ENCODE results near the gene MTMR10.

Gene MTMR10

GRCh38 chr15:30991255-30992235 lies at the start of gene MTMR10:
TSS of gene MTMR10 (minus strand) at chr15:30991628. CDS start at chr15:30991506, 122 bp downstream.
- peak; percentile 84 for DNase-seq (ENCODE audit: low spot score)

GRCh38 chr15:31040611-31041010 lies 49.2 kb upstream of the MTMR10 start:
- DNase-seq (ENCODE audit: low spot score) = no peak

GRCh38 chr15:31039961-31040360 lies 48.5 kb upstream of the MTMR10 start:
- DNase-seq (ENCODE audit: low spot score) = no peak

- no peak for DNase-seq (ENCODE audit: low spot score)
Measured at GRCh38 chr15:31037731-31038477, 46.5 kb upstream of the MTMR10 start.

GRCh38 chr15:31036783-31037182 lies 45.4 kb upstream of the MTMR10 start:
- DNase-seq (ENCODE audit: low spot score) = no peak

- DNase-seq (ENCODE audit: low spot score) = no peak
Measured at GRCh38 chr15:31035610-31036009, 44.2 kb upstream of the MTMR10 start.

- no peak for DNase-seq (ENCODE audit: low spot score)
Measured at GRCh38 chr15:31034152-31034551, 42.7 kb upstream of the MTMR10 start.

- DNase-seq (ENCODE audit: low spot score) = no peak
Measured at GRCh38 chr15:31032961-31033371, 41.5 kb upstream of the MTMR10 start.

- no peak for DNase-seq (ENCODE audit: low spot score)
Measured at GRCh38 chr15:31031471-31032067, 40.1 kb upstream of the MTMR10 start.

- DNase-seq (ENCODE audit: low spot score) = no peak
Measured at GRCh38 chr15:31027910-31028578, 36.6 kb upstream of the MTMR10 start.

- no peak for DNase-seq (ENCODE audit: low spot score)
Measured at GRCh38 chr15:31025996-31026395, 34.6 kb upstream of the MTMR10 start.

GRCh38 chr15:31024979-31025378 lies 33.6 kb upstream of the MTMR10 start:
- DNase-seq (ENCODE audit: low spot score) = no peak

GRCh38 chr15:31024330-31024729 lies 32.9 kb upstream of the MTMR10 start:
- no peak for DNase-seq (ENCODE audit: low spot score)

- DNase-seq (ENCODE audit: low spot score) = no peak
Measured at GRCh38 chr15:31023841-31024240, 32.4 kb upstream of the MTMR10 start.

GRCh38 chr15:31021067-31021665 lies 29.7 kb upstream of the MTMR10 start:
- DNase-seq (ENCODE audit: low spot score) = no peak

GRCh38 chr15:31020542-31020941 lies 29.1 kb upstream of the MTMR10 start:
- DNase-seq (ENCODE audit: low spot score) = no peak

GRCh38 chr15:31019986-31020385 lies 28.6 kb upstream of the MTMR10 start:
- no peak for DNase-seq (ENCODE audit: low spot score)

- no peak for DNase-seq (ENCODE audit: low spot score)
Measured at GRCh38 chr15:31017311-31017710, 25.9 kb upstream of the MTMR10 start.

- DNase-seq (ENCODE audit: low spot score) = no peak
Measured at GRCh38 chr15:31016446-31016915, 25.1 kb upstream of the MTMR10 start.

GRCh38 chr15:31014608-31014925 lies 23.1 kb upstream of the MTMR10 start:
- no peak for DNase-seq (ENCODE audit: low spot score)

- no peak for DNase-seq (ENCODE audit: low spot score)
Measured at GRCh38 chr15:31013863-31014607, 22.6 kb upstream of the MTMR10 start.
